Effector CD8-positive, alpha-beta T cell (primary cell): ENCODE measurements around the gene ARHGAP23.

Experiments
- DNase-seq: peaks from one replicate; lab custom pipeline; 2025; lab: John Stamatoyannopoulos, UW
- total RNA-seq, 4 experiments: gene quantifications; one replicate each; lab custom pipeline; 2026; lab: John Stamatoyannopoulos, UW

Gene ARHGAP23
- 0.27 to 1.8 (median 0.73) reads per million in 4 experiments for total RNA-seq

GRCh38 chr17:38428112-38428642, at the start of gene ARHGAP23:
ARHGAP23 (plus strand) TSS chr17:38428464; CDS start chr17:38428486, 22 bp downstream.
- peak; percentile 30 for DNase-seq

- no peak for DNase-seq
Measured at GRCh38 chr17:38379448-38379847, 48.8 kb upstream of the ARHGAP23 start.

- DNase-seq: no peak
Measured at GRCh38 chr17:38395090-38395489, 33.2 kb upstream of the ARHGAP23 start.

DNA sequence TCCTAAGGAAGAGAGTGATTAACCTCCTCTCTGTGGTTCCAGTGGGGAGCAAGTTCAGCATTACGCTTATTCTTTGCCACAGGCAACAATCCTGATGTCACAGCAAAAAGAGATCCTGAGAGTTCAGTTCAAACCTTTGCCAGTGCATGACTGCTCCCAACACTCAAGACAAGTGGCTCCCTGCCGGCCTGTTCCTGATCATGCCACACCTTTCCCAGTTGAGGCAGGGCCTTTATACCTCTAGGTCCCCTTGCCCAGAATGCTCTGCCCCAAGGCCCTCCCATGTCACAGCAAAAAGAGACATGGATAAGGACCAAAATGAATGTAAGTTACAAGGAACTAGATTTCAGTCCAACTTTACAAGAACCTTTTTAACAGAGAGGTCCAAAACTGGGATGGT, 31.0 kb upstream of the ARHGAP23 start:
- no peak for DNase-seq

GRCh38 chr17:38400286-38400685, 28.0 kb upstream of the ARHGAP23 start:
- DNase-seq: no peak

- no peak for DNase-seq
Measured at GRCh38 chr17:38401459-38401858, 26.8 kb upstream of the ARHGAP23 start.

GRCh38 chr17:38402897-38403296, 25.4 kb upstream of the ARHGAP23 start:
- no peak for DNase-seq

- DNase-seq: no peak
Measured at GRCh38 chr17:38403491-38403890, 24.8 kb upstream of the ARHGAP23 start.

GRCh38 chr17:38404174-38404943, 23.9 kb upstream of the ARHGAP23 start:
- DNase-seq: no peak

GRCh38 chr17:38405654-38406053, 22.6 kb upstream of the ARHGAP23 start:
- no peak for DNase-seq

- no peak for DNase-seq
Measured at GRCh38 chr17:38410201-38410600, 18.1 kb upstream of the ARHGAP23 start.

- no peak for DNase-seq
Measured at GRCh38 chr17:38415250-38416194, 12.7 kb upstream of the ARHGAP23 start.

- no peak for DNase-seq
Measured at GRCh38 chr17:38416840-38417209, 11.4 kb upstream of the ARHGAP23 start.

DNA sequence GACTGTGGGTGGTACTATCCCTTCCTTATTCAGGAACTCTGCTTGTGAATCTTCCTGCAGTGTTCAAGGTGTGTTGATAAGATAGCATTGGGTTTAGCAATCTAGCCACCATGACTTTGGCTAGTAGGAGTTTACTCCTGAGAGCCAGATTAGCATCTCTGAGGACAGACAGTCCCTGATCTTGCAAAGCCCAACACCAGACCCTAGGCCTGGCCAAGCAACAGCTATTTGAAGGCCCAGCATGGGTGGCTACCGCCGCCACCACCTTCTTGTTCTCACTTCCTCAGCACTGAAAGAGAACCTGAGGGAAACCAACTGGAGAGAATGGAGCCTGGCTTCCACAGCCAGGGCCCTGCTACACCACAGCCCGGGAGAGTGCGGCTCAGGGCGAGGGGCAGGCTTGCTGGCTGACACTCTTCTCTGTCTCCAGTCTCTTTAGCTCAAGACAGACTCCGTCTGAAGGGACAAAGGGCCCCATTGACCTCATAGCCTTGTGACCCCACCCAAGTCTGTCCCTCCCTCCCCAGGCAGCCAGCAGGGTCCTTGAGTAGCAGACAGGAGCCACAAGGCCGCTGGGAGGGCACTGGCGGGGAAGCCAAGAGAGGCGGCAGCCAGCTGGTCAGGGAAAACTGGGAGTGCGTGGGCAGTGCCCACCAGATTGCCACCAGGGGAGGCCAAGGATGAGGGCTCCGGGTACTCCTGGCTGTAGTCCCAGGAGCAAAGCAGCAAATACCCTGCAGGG, 10.9 kb upstream of the ARHGAP23 start:
- no peak for DNase-seq

- DNase-seq: no peak
Measured at GRCh38 chr17:38418062-38418692, 10.1 kb upstream of the ARHGAP23 start.

DNA sequence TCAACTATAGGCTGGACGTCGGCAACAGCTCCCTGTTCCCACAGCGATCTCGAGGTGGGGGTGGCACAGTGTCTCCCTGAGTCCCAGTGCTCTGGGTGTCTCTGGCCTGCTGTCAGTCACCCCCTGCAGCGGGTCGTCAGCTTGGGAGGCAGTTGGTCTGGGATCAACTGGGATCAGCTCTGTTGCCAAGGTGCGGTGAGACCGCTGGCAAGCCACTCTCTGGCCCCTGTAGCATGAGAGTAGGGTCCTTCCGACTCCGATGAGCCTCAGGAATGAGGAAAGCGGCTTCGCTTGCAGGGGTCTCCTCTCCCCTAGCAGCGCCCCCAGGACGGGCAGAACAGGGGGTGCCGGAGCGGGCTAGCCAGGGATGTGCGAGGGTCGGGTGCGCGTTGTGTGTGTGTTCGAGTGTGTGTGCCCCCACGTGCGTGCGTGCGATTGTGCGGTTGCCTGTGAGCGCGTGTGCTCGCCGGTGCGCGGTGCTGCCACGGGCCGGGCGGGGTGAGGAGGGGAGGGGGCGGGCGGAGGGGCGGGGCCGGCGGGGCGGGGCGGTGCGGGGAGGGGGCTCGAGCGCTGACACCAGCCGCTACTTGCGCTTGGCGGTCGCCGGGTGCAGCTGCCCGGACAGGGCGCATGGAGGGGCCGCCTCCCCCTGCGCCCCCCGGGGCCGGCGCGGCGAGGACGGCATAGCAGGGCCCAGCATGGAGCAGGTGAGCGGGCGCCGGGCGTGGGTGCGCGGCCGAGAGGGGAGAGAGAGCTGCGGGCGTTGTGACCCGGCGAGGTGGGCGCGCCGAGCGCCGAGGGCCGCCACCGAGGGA, 9.4 kb upstream of the ARHGAP23 start:
- DNase-seq: no peak

DNA sequence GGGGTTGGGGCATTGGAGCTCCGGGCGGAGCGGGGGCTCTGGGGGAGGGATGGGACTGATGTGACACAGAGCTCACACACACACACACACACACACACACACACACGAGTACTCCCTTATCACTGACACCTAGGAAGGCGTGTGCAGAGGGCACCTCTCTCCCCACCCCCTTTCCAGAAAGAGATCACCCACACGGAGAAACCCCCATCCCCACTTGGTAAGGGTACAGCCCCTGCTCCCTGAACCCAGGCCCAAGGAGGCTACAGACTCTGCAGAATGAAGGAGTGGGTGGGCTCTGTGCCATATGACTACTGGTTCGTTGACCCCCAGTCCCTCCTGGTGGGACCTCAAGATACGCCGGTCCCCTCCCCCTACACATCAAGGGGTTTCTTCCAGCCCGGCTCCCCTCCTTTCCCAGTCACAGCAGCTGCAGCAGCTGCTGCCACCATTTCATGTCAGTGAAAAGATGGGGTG, 8.7 kb upstream of the ARHGAP23 start:
- DNase-seq: no peak

DNA sequence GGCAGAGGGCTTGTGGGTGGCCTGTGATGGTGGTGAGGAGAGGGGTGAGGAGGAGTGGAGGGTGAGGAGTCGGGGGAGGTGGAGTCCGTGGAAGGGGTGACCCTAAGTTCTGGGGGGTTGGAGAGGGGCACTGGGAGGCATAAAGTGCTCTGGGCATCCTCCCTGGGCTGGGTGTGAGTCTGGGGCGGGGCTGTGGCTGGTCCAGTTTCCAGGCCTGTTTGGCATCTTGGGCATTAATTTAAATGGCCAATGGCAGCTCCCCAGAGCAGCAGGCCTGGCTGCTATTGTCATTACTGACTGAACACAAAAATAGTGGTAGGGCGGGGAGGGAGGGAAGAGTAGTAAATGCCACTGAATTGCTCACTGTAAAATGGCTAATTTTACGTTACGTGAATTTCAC, 7.7 kb upstream of the ARHGAP23 start:
- no peak for DNase-seq

- DNase-seq: no peak
Measured at GRCh38 chr17:38421171-38421841, 7.0 kb upstream of the ARHGAP23 start.
